SIG-M5 treated with dmso at 0.1 percent for 504 hours (cell line): ENCODE measurements around the gene CALCOCO2.

Experiments
- DNase-seq: peaks from one replicate; lab custom pipeline; 2025; ENCODE audit not compliant: unreplicated experiment; lab: John Stamatoyannopoulos, UW

Gene CALCOCO2

GRCh38 chr17:48830840-48831548 is at the start of gene CALCOCO2:
Gene CALCOCO2, plus strand, starts transcription at chr17:48831035. Its CDS starts 10,673 bp downstream, at chr17:48841708.
- DNase-seq: peak; percentile 94

GRCh38 chr17:48787828-48788227 is 43.0 kb upstream of the CALCOCO2 start:
- no peak for DNase-seq

GRCh38 chr17:48790607-48791127 is 40.2 kb upstream of the CALCOCO2 start:
- no peak for DNase-seq

- peak; percentile 71 for DNase-seq
Measured at GRCh38 chr17:48791128-48792032, 39.5 kb upstream of the CALCOCO2 start.

GRCh38 chr17:48792033-48792798 is 38.6 kb upstream of the CALCOCO2 start:
- no peak for DNase-seq

GRCh38 chr17:48795444-48796162 is 35.2 kb upstream of the CALCOCO2 start:
- DNase-seq: no peak

GRCh38 chr17:48796163-48796522 is 34.7 kb upstream of the CALCOCO2 start:
- DNase-seq: peak; percentile 51

- DNase-seq: no peak
Measured at GRCh38 chr17:48799069-48799723, 31.6 kb upstream of the CALCOCO2 start.

- peak; percentile 51 for DNase-seq
Measured at GRCh38 chr17:48800626-48801217, 30.1 kb upstream of the CALCOCO2 start.

GRCh38 chr17:48804936-48805411 is 25.9 kb upstream of the CALCOCO2 start:
- peak; percentile 52 for DNase-seq

GRCh38 chr17:48809182-48809581 is 21.7 kb upstream of the CALCOCO2 start:
- no peak for DNase-seq

- no peak for DNase-seq
Measured at GRCh38 chr17:48812001-48812400, 18.8 kb upstream of the CALCOCO2 start.

- DNase-seq: peak; percentile 54
Measured at GRCh38 chr17:48814504-48814903, 16.3 kb upstream of the CALCOCO2 start.

- DNase-seq: no peak
Measured at GRCh38 chr17:48815311-48815710, 15.5 kb upstream of the CALCOCO2 start.

GRCh38 chr17:48816438-48816773 is 14.4 kb upstream of the CALCOCO2 start:
- DNase-seq: no peak

GRCh38 chr17:48816774-48817590 is 13.9 kb upstream of the CALCOCO2 start, which contains the start of gene TTLL6:
Gene TTLL6, minus strand, starts transcription at chr17:48817229. Its CDS starts 157 bp downstream, at chr17:48817072.
- peak; percentile 85 for DNase-seq

GRCh38 chr17:48818361-48818841 is 12.4 kb upstream of the CALCOCO2 start:
- no peak for DNase-seq

GRCh38 chr17:48819466-48819865 is 11.4 kb upstream of the CALCOCO2 start:
- DNase-seq: no peak
